GM19099 (cell line): Measurements from ENCODE around the gene PSMD4.

Experiments used
- POLR2A ChIP-seq: IDR thresholded peaks from 3 replicates; pipeline ENCODE4 v1.6.1; 2011; ENCODE audit warnings: low read depth; ENCODE audit not compliant: insufficient read length; ENCODE audit errors: extremely low read depth

Gene PSMD4

DNA sequence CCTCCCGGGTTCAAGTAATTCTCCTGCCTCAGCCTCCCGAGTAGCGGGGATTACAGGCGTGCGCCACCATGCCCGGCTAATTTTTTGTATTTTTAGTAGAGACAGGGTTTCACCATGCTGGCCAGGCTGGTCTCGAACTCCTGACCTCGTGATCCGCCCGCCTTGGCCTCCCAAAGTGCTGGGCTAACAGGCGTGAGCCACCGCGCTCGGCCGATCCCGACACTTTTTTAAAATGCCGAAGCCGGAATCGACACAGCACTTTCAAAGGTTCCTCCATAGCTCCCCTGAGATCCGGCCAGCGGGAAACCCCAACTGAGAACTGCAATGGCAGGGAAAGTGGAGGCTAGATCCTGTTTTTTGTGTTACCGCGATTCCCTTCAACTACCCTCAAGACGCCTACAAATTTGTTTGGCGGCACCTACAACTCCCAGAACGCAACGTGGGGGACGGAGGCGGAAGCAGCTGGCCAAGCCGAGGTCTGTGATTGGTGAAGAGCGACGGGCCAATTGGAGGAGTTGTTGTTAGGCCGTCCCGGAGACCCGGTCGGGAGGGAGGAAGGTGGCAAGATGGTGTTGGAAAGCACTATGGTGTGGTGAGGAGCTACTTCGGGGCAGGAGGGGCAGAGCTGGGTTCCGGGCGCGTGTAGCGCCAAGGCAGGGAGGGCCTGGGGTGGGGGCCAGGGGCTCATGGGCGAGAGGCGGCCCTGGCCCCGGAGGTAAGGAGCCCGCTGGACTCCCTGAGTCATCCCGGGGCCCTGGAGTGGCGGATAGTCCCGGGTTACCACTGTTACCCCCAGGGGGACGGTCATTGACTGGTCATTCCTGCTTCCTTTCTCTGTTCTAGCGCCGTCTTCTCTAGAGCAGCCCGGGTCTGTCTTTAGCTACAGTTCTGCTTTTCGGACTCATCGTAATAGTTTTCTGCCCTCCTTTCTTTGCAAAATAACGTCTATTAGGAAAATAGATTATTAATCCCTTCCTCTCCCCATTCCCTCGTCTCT is at the start of gene PSMD4:
PSMD4 (plus strand) TSS at position 518 of the 997 bp plus-strand sequence; CDS start at position 567, 49 bp downstream.
- TF ChIP-seq POLR2A = peak; percentile 91

DNA sequence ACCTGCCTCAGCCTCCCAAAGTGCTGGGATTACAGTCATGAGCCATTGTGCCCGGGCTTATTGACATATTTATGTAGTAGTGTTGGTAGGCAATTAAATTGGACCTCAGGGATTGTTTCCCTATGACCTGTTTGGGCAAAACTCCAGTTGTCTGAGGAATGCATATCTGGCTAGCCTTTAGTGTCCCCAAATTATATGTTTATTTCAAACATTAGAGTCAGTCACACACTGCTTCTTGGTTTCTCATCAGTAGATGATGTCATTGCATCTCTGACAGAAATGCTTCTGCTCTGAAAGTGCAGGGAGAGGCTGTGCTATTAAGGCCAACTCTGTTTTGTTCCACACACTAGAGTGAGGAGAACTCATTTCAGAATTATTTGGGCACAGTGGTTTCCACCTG is 43.7 kb upstream of the PSMD4 start:
- TF ChIP-seq POLR2A = no peak

DNA sequence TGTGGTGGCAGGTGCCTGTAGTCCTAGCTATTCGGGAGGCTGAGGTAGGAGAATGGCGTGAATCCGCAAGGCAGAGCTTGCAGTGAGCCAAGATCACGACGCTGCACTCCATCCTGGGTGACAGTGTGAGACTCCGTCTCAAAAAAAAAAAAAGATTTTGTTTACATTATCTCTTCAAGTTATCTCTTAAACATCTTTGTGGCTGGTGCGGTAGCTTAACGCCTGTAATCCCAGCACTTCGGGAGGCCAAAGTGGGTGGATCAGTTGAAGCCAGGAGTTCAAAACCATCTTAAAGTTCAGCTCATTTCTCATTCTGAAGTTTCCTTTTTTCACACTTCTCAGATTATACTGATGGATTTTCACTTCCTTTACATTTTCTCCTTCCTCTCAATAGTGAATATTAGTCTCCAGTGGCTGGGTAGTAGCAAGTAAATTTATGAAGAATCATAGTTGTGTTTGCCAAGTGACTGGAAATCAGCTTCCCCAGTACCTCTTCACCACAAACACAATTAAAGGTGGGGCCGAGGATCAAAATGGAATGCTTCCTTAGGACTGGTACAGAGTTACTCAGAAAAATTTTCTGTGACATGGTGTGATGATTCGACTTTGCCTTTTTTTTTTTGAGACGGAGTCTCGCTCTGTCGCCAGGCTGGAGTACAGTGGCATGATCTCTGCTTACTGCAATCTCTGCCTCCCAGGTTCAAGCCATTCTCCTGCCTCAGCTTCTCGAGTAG is 42.4 kb upstream of the PSMD4 start:
- no peak for TF ChIP-seq POLR2A

- TF ChIP-seq POLR2A = no peak
Measured at GRCh38 chr1:151213560-151213959, 41.0 kb upstream of the PSMD4 start.

GRCh38 chr1:151221616-151222015 is 32.9 kb upstream of the PSMD4 start:
- no peak for TF ChIP-seq POLR2A

DNA sequence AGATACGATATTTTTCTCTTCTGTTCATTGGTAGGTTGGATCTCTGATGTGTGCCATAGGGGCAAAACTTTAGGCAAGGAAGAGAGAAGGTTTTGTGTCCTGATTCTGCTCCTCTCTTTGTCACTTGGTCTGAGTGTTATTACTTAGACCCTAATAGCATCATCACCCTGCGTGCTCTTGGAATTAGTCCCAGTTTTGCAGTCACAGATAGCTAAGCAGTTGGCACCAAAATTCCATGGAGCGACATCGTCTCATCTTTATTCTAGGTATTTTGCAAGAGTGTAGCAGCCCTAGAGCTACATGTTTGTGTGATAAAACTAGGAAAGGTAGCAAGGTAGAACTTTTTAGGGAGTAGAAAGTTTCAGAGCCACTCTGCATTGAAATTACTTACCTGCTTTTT is 32.4 kb upstream of the PSMD4 start:
- no peak for TF ChIP-seq POLR2A

- no peak for TF ChIP-seq POLR2A
Measured at GRCh38 chr1:151235235-151235634, 19.3 kb upstream of the PSMD4 start.

GRCh38 chr1:151237678-151238466 is 16.7 kb upstream of the PSMD4 start:
- no peak for TF ChIP-seq POLR2A

- TF ChIP-seq POLR2A = no peak
Measured at GRCh38 chr1:151238467-151238739, 16.1 kb upstream of the PSMD4 start.

DNA sequence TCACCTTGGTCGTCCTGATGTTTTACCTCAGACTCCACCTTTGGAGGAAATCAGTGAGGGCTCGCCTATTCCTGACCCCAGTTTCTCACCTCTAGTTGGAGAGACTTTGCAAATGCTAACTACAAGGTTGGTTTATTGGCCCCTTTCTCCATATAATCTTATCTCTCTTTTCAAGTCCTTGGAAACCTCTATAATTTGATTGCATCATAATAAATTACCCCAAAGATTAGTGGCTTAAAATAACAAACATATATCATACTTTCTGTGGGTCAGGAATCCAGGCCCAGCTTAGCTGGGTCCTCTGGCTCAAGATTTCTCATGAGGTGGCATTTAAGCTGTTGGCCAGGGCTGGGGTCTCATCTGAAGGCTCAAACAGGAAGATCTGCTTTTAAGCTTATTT is 12.1 kb upstream of the PSMD4 start:
- TF ChIP-seq POLR2A = no peak

DNA sequence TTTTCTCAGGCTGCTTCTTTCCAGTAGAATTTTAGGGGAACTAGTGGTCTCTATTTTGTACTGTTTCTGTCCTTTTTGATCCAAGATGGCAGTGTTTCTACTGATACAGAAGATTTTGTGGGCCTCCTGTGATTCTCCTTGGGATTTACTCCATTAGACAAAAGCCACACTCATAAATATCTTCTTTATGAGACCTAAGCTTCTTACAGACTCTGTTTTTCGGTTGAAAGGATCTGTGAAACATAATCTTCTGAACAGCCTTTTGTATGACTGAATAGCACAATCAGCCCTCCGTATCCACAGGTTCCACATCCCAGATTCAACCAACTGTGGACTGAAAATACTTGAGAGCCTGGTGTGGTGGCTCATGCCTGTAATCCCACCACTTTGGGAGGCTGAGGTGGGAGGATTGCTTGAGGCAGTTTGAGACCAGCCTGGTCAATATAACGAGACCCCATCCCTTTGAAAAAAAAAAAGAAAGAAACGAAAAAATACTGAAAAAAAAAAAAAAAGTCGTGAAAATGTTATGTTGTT is 10.8 kb upstream of the PSMD4 start:
- TF ChIP-seq POLR2A = no peak

- TF ChIP-seq POLR2A = no peak
Measured at GRCh38 chr1:151246786-151247185, 7.7 kb upstream of the PSMD4 start.

DNA sequence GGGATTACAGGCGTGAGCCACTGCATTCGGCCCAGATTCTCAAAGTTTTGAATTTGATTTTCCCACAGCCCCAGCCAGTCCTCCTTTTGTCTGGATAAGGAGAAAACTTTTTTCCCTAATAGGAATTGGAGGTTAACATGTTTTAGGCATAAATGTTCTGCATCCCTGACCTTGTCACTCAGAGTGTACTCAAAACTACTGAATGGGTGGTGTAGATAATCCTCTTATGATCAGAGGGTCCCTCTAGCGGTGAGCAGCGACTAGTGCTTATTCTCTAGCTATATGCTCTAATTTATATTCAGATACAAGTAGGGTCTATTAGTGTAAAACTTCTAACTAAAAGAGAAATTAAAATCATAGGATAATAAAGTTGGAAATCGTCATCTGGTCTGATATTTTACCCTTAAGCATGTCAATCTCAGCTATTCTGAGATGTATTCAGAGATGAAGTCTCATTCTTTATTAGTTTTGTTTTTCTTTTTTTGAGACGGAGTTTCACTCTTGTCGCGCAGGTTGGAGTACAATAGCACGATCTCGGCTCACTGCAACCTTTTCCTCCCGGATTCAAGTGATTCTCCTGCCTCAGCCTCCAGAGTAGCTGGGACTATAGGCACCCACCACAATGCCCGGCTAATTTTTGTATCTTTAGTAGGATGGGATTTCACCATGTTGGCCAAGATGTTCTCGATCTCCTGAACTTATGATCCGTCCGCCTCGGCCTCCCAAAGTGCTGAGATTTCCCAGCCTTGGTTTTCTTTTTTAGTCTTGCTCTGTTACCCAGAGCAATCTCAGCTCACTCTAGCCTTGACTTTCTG is 2.7 kb upstream of the PSMD4 start:
- no peak for TF ChIP-seq POLR2A

- no peak for TF ChIP-seq POLR2A
Measured at GRCh38 chr1:151255381-151255780, 847 bp downstream of the PSMD4 start.
